GM12874 (cell line): Measurements from ENCODE around the gene CMIP.

Experiments used
- CTCF ChIP-seq: IDR thresholded peaks from 2 replicates; pipeline ENCODE4 v1.5.1; 2011; ENCODE audit warnings: low read depth, mild to moderate bottlenecking, control low read depth, low read length, moderate library complexity; ENCODE audit not compliant: insufficient read depth

Gene CMIP

GRCh38 chr16:81572386-81573144 is 128.0 kb downstream of the CMIP start:
- no peak for TF ChIP-seq CTCF

DNA sequence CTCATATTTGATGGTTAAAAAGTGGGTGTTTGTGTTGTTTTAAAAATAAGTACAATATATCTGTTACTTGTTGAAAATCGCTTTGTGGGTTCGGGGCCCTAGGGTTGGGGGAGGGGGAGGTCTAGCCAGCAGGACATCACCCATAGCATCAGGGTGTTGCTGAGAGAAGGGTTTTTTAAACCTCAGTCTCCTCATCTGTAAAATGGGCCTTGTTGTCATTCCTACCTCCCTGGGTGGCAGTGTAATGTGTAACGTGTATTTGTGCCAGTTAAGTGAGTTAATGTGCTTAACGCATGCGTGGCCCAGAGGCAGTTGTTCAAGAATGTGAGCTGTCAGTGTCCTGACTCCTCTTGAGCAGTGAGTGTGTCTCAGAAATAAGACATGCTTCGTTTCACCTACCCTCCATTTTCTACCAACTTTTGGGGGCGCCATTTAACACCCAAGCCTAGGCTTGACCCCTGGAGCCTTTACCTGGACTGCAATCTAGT is 129.0 kb downstream of the CMIP start:
- TF ChIP-seq CTCF = no peak

DNA sequence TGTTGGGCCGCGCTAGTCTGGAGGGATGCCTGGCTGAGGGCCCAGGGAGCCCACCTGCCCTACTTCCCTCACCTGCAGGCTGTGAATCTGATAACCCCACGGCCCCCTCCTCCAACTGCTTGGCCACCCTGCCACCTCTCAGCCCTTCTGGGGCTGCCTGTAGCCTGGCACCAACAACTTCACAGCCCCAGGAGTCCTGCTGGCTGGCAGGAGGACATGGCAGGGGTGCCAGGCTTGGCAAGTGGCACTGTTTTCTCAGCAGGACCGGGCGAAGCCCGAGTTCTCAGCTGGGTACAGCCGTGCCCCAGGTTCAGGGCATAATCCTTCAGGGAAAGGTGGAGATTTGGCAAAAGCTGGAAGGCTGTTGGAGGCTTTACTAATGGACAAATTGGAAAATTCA is 129.6 kb downstream of the CMIP start:
- TF ChIP-seq CTCF = no peak

DNA sequence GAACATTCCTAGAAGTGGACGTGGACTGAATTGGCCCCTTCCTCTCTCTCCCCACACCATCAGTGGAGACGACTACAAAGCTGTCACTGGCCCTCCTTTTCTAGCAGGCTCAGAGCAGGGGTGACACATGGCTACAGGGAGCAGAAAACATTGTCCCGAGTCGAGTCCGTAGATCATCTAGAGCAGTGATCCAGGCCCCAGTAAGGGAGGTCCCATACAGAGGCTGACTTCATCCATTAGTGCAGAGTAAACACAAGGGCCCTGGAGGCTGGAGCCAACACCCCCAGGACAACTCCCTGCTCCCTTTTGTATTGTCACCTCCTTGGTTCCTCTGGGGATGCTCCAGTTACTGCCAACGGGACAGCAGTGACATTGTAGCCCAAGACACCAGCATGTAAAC is 130.7 kb downstream of the CMIP start:
- TF ChIP-seq CTCF = no peak

DNA sequence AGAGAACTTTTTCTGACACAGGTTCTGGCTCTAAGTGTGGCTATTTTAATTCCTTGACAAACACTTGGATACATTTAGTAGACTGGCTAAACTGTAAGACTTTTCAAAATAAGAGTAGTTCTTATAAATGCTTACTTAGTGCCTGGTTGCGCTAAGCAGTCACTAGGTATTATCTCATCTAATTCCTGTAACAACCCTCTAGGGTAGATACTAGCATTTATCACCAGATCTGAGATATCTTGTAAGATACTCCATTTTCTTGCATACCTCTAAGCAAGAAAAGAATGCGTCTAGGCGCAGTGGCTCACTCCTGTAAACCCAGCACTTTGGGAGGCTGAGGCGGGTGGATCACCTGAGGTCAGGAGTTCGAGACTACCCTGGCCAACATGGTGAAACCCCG is 131.2 kb downstream of the CMIP start:
- no peak for TF ChIP-seq CTCF

GRCh38 chr16:81576696-81577095 is 132.1 kb downstream of the CMIP start:
- no peak for TF ChIP-seq CTCF

DNA sequence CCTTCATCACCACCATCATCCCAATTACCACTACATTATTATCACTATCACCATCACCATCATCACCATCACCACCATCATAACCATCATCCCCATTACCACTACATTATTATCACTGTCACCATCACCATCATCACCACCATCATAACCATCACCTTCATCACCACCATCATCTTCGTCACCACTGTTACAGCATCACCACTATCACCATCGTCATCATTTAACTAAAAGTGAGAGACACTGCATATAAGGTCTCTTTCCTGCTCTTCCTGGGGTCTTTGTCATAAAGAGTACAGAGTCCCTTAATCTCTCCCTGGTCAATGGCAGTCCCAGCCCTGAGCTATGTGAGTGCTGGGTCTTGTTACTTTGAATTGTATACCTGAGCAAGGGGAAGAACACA is 133.5 kb downstream of the CMIP start:
- TF ChIP-seq CTCF = no peak
